ENCODE measurements around the gene MEF2C. TPM values are rescaled to one million over a fixed set of nuclear protein-coding genes. Genes with fewer than 3 reads are reported as not detected.

Gene MEF2C
- total RNA-seq, 2 experiments from 2014 or later: 0.60 to 0.87 TPM

GRCh38 chr5:88732181-88732633 is 150.8 kb downstream of the MEF2C start:
- H3K27me3 Mint-ChIP-seq: peaks cover 5% of the 10 kb centered on the region
- ChIA-PET POLR2A (no interaction called here), CTCF (no interaction called here)
- Histone ChIP-seq H3K27ac (ENCODE audit: low read depth in 1 of 2, low read length in 2 of 2) (no peak overlapping the region), H3K9me3 (ENCODE audit: control insufficient read depth in 1 of 2, insufficient read depth in 1 of 2, low read length in 2 of 2) (no peaks in the 10 kb centered on the region), H3K4me1 (ENCODE audit: insufficient read depth, low read length) (no peaks in the 10 kb centered on the region), H3K36me3 (ENCODE audit: insufficient read depth, low read length) (no peaks in the 10 kb centered on the region), H3K27me3 (ENCODE audit: control insufficient read depth in 1 of 2, insufficient read depth in 2 of 2, low read length in 2 of 2) (peaks cover 0 to 3% of the 10 kb centered on the region in 2 experiments), H3K4me3 (ENCODE audit: low read length) (no peak overlapping the region)
- TF ChIP-seq CTCF (IDR thresholded peaks at IDR 0.05): no peak
- H3K9me3 Mint-ChIP-seq: no peaks in the 10 kb centered on the region
- intact Hi-C loops (cut with DNase I, micrococcal nuclease): loop anchor here in 1 of 2 experiments (5.0 kb wide), 2 partner anchors 1700 to 1800 kb away; no protein-coding TSS in a partner anchor
- H3K4me1 Mint-ChIP-seq (ENCODE audit: low read depth): peaks cover 5% of the 10 kb centered on the region
- no peak overlapping the region for H3K27ac Mint-ChIP-seq
- no peaks in the 10 kb centered on the region for H3K36me3 Mint-ChIP-seq (ENCODE audit: low read depth)
- no peak overlapping the region for H3K4me3 Mint-ChIP-seq
- DNase-seq: peak in 3 of 14 experiments; percentile 10 to 38 (median 37)
- no peak for ATAC-seq (ENCODE audit: poor library complexity)

GRCh38 chr5:88729829-88730182 is 153.2 kb downstream of the MEF2C start:
- Mint-ChIP-seq H3K27ac (no peak overlapping the region), H3K36me3 (ENCODE audit: low read depth) (no peaks in the 10 kb centered on the region), H3K4me1 (ENCODE audit: low read depth) (peaks cover 5% of the 10 kb centered on the region), H3K9me3 (no peaks in the 10 kb centered on the region), H3K27me3 (peaks cover 24% of the 10 kb centered on the region), H3K4me3 (no peak overlapping the region)
- ChIA-PET CTCF (interaction anchor here (0.7 to 1.6 kb wide), 8 partner anchors 11 to 1800 kb away, joined by 3 to 4 read pairs (median 4); partner anchors contain the start of genes LYSMD3, MBLAC2 and POLR3G), POLR2A (interaction anchor here (0.6 kb wide), 1 partner anchor 1572 kb away, joined by 3 read pairs; no protein-coding TSS in a partner anchor)
- no peaks in the 10 kb centered on the region for H3K9me3 ChIP-seq (ENCODE audit: control insufficient read depth in 1 of 2, insufficient read depth in 1 of 2, low read length in 2 of 2)
- ATAC-seq (ENCODE audit: poor library complexity) (no peak), DNase-seq (no peak)
- peak; percentile 47 for TF ChIP-seq CTCF (IDR thresholded peaks at IDR 0.05)
- peaks cover 3 to 7% of the 10 kb centered on the region in 2 experiments for H3K27me3 ChIP-seq (ENCODE audit: control insufficient read depth in 1 of 2, insufficient read depth in 2 of 2, low read length in 2 of 2)
- no peaks in the 10 kb centered on the region for H3K4me1 ChIP-seq (ENCODE audit: insufficient read depth, low read length)
- H3K27ac ChIP-seq (ENCODE audit: low read depth in 1 of 2, low read length in 2 of 2): no peak overlapping the region
- no peaks in the 10 kb centered on the region for H3K36me3 ChIP-seq (ENCODE audit: insufficient read depth, low read length)
- intact Hi-C loops (cut with DNase I, micrococcal nuclease): loop anchor here (1.0 to 5.0 kb wide), 6 partner anchors 1535 to 1802 kb away; no protein-coding TSS in a partner anchor
- H3K4me3 ChIP-seq (ENCODE audit: low read length): no peak overlapping the region

- DNase-seq: peak in 13 of 14 experiments; percentile 7 to 79 (median 25)
- Histone ChIP-seq H3K4me3 (ENCODE audit: low read length) (no peak overlapping the region), H3K27me3 (ENCODE audit: control insufficient read depth in 1 of 2, insufficient read depth in 2 of 2, low read length in 2 of 2) (peaks cover 1 to 7% of the 10 kb centered on the region in 2 experiments), H3K9me3 (ENCODE audit: control insufficient read depth in 1 of 2, insufficient read depth in 1 of 2, low read length in 2 of 2) (no peaks in the 10 kb centered on the region), H3K4me1 (ENCODE audit: insufficient read depth, low read length) (no peaks in the 10 kb centered on the region), H3K27ac (ENCODE audit: low read depth in 1 of 2, low read length in 2 of 2) (no peak overlapping the region), H3K36me3 (ENCODE audit: insufficient read depth, low read length) (no peaks in the 10 kb centered on the region)
- CTCF ChIA-PET: interaction anchor here (0.7 to 1.6 kb wide), 8 partner anchors 12 to 1801 kb away, joined by 3 to 4 read pairs (median 4); partner anchors contain the start of genes LYSMD3, MBLAC2 and POLR3G
- peaks cover 4% of the 10 kb centered on the region for H3K4me1 Mint-ChIP-seq (ENCODE audit: low read depth)
- intact Hi-C loops (cut with DNase I, micrococcal nuclease): loop anchor here (1.0 to 5.0 kb wide), 5 partner anchors 1536 to 1803 kb away; no protein-coding TSS in a partner anchor
- peak; percentile 83 for ATAC-seq (ENCODE audit: poor library complexity)
- H3K36me3 Mint-ChIP-seq (ENCODE audit: low read depth): no peaks in the 10 kb centered on the region
- TF ChIP-seq CTCF (IDR thresholded peaks at IDR 0.05): peak; percentile 79
- no peak overlapping the region for H3K27ac Mint-ChIP-seq
- no peak overlapping the region for H3K4me3 Mint-ChIP-seq
- POLR2A ChIA-PET: no interaction called here
- no peaks in the 10 kb centered on the region for H3K9me3 Mint-ChIP-seq
- H3K27me3 Mint-ChIP-seq: peaks cover 26% of the 10 kb centered on the region
Measured at GRCh38 chr5:88729084-88729828, 153.7 kb downstream of the MEF2C start.
